ENCODE results near the gene SKA1.

DNA sequence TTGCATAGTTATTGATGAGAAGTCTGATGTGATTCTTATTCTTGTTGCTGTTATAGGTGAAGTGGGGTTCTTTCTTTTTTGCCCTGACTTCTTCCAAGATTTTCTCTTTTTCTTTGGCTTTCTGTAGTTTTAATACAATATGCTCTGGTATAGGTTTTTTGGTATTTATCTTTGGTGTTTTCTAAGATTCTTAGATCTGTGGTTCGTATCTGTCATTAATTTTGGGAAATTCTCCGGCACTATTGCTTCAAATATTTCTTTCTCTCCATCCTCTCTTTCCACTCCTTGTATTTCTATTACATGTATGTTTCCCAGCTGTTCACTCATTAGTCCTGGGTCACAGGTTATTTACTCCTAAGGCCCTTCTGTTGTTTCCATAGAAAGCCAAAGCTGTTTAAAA is 43.8 kb downstream of the SKA1 start:
- TF ChIP-seq POLR2AphosphoS5 (IDR thresholded peaks at IDR 0.05; ENCODE audit: control insufficient read depth, insufficient read depth, low read depth, low read length) = no peak
- TF ChIP-seq SREBF2 (CRISPR knock-in tag; IDR thresholded peaks at IDR 0.05) = no peak
- TF ChIP-seq TCF7 (IDR thresholded peaks at IDR 0.05; ENCODE audit: borderline replicate concordance) = no peak
- TF ChIP-seq, protein P1, sequence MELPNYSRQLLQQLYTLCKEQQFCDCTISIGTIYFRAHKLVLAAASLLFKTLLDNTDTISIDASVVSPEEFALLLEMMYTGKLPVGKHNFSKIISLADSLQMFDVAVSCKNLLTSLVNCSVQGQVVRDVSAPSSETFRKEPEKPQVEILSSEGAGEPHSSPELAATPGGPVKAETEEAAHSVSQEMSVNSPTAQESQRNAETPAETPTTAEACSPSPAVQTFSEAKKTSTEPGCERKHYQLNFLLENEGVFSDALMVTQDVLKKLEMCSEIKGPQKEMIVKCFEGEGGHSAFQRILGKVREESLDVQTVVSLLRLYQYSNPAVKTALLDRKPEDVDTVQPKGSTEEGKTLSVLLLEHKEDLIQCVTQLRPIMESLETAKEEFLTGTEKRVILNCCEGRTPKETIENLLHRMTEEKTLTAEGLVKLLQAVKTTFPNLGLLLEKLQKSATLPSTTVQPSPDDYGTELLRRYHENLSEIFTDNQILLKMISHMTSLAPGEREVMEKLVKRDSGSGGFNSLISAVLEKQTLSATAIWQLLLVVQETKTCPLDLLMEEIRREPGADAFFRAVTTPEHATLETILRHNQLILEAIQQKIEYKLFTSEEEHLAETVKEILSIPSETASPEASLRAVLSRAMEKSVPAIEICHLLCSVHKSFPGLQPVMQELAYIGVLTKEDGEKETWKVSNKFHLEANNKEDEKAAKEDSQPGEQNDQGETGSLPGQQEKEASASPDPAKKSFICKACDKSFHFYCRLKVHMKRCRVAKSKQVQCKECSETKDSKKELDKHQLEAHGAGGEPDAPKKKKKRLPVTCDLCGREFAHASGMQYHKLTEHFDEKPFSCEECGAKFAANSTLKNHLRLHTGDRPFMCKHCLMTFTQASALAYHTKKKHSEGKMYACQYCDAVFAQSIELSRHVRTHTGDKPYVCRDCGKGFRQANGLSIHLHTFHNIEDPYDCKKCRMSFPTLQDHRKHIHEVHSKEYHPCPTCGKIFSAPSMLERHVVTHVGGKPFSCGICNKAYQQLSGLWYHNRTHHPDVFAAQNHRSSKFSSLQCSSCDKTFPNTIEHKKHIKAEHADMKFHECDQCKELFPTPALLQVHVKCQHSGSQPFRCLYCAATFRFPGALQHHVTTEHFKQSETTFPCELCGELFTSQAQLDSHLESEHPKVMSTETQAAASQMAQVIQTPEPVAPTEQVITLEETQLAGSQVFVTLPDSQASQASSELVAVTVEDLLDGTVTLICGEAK (IDR thresholded peaks at IDR 0.05) = no peak
- TF ChIP-seq, protein P1 (CRISPR knock-in tag; IDR thresholded peaks at IDR 0.05) = no peak
- TF ChIP-seq EHMT2 (IDR thresholded peaks at IDR 0.05) = no peak
- TF ChIP-seq ZFP91 (CRISPR knock-in tag; IDR thresholded peaks at IDR 0.05) = no peak
- TF ChIP-seq NUFIP1 (IDR thresholded peaks at IDR 0.05; ENCODE audit: partially characterized antibody) = no peak
- TF ChIP-seq DPF2 (IDR thresholded peaks at IDR 0.05) = no peak
- TF ChIP-seq, protein P2, sequence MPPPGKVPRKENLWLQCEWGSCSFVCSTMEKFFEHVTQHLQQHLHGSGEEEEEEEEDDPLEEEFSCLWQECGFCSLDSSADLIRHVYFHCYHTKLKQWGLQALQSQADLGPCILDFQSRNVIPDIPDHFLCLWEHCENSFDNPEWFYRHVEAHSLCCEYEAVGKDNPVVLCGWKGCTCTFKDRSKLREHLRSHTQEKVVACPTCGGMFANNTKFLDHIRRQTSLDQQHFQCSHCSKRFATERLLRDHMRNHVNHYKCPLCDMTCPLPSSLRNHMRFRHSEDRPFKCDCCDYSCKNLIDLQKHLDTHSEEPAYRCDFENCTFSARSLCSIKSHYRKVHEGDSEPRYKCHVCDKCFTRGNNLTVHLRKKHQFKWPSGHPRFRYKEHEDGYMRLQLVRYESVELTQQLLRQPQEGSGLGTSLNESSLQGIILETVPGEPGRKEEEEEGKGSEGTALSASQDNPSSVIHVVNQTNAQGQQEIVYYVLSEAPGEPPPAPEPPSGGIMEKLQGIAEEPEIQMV (tag; conservative IDR thresholded peaks at IDR 0.05; ENCODE audit: low read depth) = no peak
- no peak for TF ChIP-seq MCM5 (IDR thresholded peaks at IDR 0.05; ENCODE audit: low read depth)
- no peak for TF ChIP-seq USF1 (CRISPR knock-in tag; IDR thresholded peaks at IDR 0.05)
- no peak for TF ChIP-seq TEAD2 (tag; IDR thresholded peaks at IDR 0.05)
- no peak for TF ChIP-seq NRF1 (conservative IDR thresholded peaks at IDR 0.05 in 1 of 2, IDR thresholded peaks at IDR 0.05 in 1 of 2)
- no peak for TF ChIP-seq ZNF644 (tag; IDR thresholded peaks at IDR 0.05; ENCODE audit: low read depth)
